HFF-Myc (cell line): Measurements from ENCODE around the gene ASXL1.

Source experiments
- DNase-seq: peaks from one replicate; pipeline ENCODE4 v3.0.0-alpha.2; 2011; ENCODE audit warnings: low read depth; ENCODE audit errors: extremely low read depth
- H3K4me3 ChIP-seq: replicated peaks from 2 replicates; pipeline ENCODE4 v1.5.1; 2011; ENCODE audit warnings: low read depth, mild to moderate bottlenecking, control low read depth, low read length
- TF ChIP-seq, protein P1 (sequence below): IDR thresholded peaks from 2 replicates; pipeline ENCODE4 v1.5.1; 2012; ENCODE audit warnings: mild to moderate bottlenecking, low read depth, low read length, control low read depth; ENCODE audit errors: missing control alignments

The ASXL1 gene

DNA sequence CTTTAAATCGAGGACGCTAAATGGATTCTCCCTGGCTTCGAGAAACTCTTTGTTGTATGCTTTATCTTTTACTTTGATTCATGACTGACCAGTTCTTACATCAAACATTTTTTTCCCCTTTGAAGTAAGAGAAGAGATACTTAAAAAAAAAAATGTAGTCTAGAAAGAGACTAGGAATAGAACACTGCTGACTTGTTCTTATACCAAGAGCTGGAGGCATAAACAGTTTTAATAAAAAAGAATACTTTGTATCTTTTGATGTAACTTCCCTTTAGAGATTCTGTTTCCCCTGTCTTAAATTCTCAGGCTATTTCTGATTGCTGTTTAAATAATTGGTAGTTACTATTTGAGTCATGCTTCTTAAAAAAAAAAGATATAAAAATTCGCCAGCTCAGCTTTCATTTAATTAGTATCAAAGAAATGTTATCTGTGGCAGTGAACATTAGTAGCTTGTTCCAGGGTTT lies 4.8 kb downstream of the ASXL1 start:
- no peak overlapping the region for H3K4me3 ChIP-seq
- TF ChIP-seq, protein P1, sequence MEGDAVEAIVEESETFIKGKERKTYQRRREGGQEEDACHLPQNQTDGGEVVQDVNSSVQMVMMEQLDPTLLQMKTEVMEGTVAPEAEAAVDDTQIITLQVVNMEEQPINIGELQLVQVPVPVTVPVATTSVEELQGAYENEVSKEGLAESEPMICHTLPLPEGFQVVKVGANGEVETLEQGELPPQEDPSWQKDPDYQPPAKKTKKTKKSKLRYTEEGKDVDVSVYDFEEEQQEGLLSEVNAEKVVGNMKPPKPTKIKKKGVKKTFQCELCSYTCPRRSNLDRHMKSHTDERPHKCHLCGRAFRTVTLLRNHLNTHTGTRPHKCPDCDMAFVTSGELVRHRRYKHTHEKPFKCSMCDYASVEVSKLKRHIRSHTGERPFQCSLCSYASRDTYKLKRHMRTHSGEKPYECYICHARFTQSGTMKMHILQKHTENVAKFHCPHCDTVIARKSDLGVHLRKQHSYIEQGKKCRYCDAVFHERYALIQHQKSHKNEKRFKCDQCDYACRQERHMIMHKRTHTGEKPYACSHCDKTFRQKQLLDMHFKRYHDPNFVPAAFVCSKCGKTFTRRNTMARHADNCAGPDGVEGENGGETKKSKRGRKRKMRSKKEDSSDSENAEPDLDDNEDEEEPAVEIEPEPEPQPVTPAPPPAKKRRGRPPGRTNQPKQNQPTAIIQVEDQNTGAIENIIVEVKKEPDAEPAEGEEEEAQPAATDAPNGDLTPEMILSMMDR = no peak
- no peak for DNase-seq

DNA sequence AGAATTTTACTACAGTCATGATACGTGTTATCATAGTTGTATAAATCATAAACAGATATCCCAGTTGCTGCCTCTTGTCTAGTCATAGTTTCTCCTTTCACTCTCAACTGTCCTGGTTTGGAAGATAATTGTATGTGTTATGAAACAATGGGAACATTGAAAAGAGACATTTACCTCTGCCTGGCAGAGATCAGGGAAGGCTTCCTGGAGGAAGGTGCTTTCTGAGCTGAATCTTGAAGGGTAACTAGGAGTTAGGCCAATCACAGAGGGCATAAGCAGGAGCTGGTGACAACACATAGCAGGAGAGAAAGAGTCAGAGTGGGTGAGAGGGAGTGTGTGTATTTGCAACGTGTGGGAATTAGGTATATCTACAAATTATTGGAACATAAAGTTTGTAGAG lies 5.4 kb downstream of the ASXL1 start:
- TF ChIP-seq, protein P1 = no peak
- DNase-seq = no peak
- H3K4me3 ChIP-seq = no peak overlapping the region

DNA sequence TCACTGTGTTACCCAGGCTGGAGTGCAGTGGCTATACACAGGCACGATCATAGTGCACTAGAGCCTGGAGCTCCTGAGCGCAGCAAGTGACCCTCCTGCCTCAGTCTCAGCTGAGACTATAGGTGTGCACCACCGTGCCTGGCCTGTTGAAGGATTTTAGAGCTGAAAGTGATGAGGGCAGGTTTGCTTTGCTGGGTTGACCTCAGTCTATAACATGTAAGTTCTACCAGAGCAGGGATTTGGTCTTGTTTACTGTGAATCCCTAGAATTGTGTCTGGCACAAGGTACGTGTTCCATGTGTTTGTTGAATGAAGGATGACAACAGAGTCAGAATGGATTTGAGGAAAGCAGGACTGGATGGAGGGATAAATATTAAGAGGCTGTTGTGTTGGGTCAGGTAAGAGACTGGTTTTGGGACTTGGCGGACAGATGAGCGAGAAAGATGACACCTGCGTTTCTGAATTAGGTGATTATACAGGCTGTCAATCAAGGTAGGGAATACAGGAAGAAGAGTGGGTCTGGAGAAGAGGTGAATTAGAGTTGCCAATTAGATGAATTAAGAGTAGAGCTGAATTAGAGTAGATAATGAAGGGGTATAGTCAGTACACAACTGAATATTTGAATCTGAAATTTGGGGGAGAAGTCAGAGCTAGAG lies 6.5 kb downstream of the ASXL1 start:
- no peak for DNase-seq
- no peak overlapping the region for H3K4me3 ChIP-seq

DNA sequence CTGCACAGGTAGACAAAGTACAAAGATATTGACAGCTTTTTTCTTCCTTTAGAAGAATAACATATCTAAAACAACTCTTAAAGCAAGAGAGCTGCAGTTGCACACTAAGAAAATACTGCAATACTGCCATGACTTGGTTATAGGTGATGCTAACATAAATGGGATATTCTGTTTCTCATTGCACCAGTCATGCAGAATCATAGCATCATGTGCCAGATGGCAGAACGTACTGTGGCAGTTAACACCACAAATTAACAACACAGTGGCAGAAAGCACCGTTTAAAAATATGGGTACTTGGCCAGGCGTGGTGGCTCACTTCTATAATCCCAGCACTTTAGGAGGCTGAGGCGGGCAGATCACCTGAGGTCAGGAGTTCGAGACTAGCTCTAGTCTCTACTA lies 7.4 kb downstream of the ASXL1 start:
- DNase-seq = no peak

More for the DNA sequence above, 6.5 kb downstream of the ASXL1 start:
- TF ChIP-seq, protein P1 = no peak

DNA sequence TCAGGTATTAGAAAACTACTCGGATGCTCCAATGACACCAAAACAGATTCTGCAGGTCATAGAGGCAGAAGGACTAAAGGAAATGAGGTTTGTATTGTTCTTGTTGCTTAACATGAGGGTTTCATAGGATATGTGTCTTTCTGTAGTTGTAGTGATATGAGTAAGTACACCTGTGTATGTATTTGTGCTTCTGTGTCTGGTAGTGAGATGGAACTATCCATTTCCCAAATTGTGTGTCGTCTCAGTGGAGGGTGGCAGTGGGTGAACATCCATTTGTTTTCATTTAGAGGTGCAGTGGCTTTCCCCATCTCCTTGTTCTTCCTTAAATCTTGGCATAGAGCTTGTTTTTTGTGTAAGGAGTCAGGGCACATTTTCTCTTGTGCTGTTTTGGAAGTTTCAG lies 8.2 kb downstream of the ASXL1 start:
- H3K4me3 ChIP-seq = no peak overlapping the region
- DNase-seq = no peak
- TF ChIP-seq, protein P1 = no peak

More for the DNA sequence above, 7.4 kb downstream of the ASXL1 start:
- H3K4me3 ChIP-seq = no peak overlapping the region
- TF ChIP-seq, protein P1 = no peak

DNA sequence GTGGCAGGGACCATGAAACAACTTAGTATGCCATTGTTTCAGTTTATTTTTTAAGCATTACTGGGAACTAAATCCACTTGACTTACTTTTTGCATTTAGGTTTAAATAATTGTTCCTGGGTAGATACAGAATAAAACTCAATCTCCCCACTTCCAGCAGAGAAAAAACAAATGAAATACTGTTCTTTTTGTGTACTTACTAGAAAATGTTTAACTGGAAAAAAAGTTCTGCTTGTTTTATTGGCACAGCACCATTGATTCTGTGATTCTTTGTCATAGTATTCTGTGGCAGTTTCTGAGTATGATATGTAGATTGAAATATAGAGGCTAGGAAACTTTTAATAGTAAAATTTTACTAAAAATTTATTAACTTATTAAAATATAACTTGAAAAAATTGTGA lies 10.2 kb downstream of the ASXL1 start:
- H3K4me3 ChIP-seq = no peak overlapping the region
- DNase-seq = no peak
- TF ChIP-seq, protein P1 = no peak

DNA sequence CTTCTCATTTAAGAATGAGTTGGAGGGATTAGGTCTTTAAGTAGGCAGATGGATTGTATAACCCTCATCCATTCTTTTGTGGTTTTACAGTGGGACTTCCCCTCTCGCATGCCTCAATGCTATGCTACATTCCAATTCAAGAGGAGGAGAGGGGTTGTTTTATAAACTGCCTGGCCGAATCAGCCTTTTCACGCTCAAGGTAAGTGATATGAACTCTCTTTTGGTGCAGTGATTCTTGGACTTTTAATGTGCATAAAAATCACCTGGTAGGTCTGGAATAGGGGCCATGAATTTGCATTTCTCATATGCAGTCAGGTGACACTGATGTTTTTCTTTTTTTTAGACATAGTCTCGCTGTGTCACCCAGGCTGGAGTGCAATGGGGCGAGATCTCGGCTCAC lies 10.8 kb downstream of the ASXL1 start:
- DNase-seq = no peak
- no peak overlapping the region for H3K4me3 ChIP-seq
- TF ChIP-seq, protein P1 = no peak
